GM06990 (cell line): ENCODE measurements around the gene MMS22L.

Source experiments
- DNase-seq: peaks from one replicate; pipeline ENCODE4 v3.0.0-alpha.2; 2011; ENCODE audit not compliant: insufficient read length; ENCODE audit errors: extremely low read depth
- H3K27me3 ChIP-seq: replicated peaks from 2 replicates; pipeline ENCODE4 v1.6.0; 2011; ENCODE audit warnings: low read length; ENCODE audit not compliant: control insufficient read depth, insufficient read depth
- H3K36me3 ChIP-seq: 2 replicates; pipeline ENCODE4 v1.5.1; 2011; ENCODE audit warnings: low read length; ENCODE audit not compliant: control insufficient read depth, insufficient read depth
- H3K4me3 ChIP-seq: replicated peaks from 2 replicates; pipeline ENCODE4 v1.5.1; 2011; ENCODE audit warnings: low read depth, mild to moderate bottlenecking, control low read depth, low read length
- CTCF ChIP-seq: IDR thresholded peaks from 2 replicates; pipeline ENCODE4 v1.5.1; 2011; ENCODE audit warnings: low read length, control low read depth, mild to moderate bottlenecking, inconsistent platforms; ENCODE audit not compliant: insufficient read depth, poor library complexity, severe bottlenecking

MMS22L gene

GRCh38 chr6:97292671-97293070, 9.7 kb upstream of the MMS22L start:
- Histone ChIP-seq H3K27me3 (no peaks in the 10 kb centered on the region), H3K4me3 (no peak overlapping the region), H3K36me3 (no peaks in the 10 kb centered on the region)
- DNase-seq = no peak
- TF ChIP-seq CTCF = no peak

GRCh38 chr6:97291896-97292295, 8.9 kb upstream of the MMS22L start:
- TF ChIP-seq CTCF = no peak
- Histone ChIP-seq H3K4me3 (no peak overlapping the region), H3K36me3 (no peaks in the 10 kb centered on the region)

GRCh38 chr6:97289332-97289731, 6.3 kb upstream of the MMS22L start:
- no peak for DNase-seq
- Histone ChIP-seq H3K36me3 (no peaks in the 10 kb centered on the region), H3K27me3 (no peaks in the 10 kb centered on the region), H3K4me3 (no peak overlapping the region)
- TF ChIP-seq CTCF = no peak

More at GRCh38 chr6:97291896-97292295, 8.9 kb upstream of the MMS22L start:
- DNase-seq = no peak
- no peaks in the 10 kb centered on the region for H3K27me3 ChIP-seq

GRCh38 chr6:97288188-97288587, 5.2 kb upstream of the MMS22L start:
- DNase-seq = no peak
- Histone ChIP-seq H3K36me3 (no peaks in the 10 kb centered on the region), H3K4me3 (no peak overlapping the region), H3K27me3 (no peaks in the 10 kb centered on the region)
- no peak for TF ChIP-seq CTCF

GRCh38 chr6:97282238-97282725, 734 bp downstream of the MMS22L start:
- Histone ChIP-seq H3K27me3 (no peaks in the 10 kb centered on the region), H3K4me3 (peak overlapping the region; percentile 73), H3K36me3 (no peaks in the 10 kb centered on the region; the same call in 1 of the 2 replicates)
- TF ChIP-seq CTCF = no peak
- no peak for DNase-seq

GRCh38 chr6:97280766-97281165, 2.2 kb downstream of the MMS22L start:
- no peak for TF ChIP-seq CTCF
- no peak for DNase-seq
- H3K27me3 ChIP-seq = no peaks in the 10 kb centered on the region
- H3K4me3 ChIP-seq = no peak overlapping the region
- H3K36me3 ChIP-seq = no peaks in the 10 kb centered on the region; the same call in 1 of the 2 replicates
